Activated naive CD8-positive, alpha-beta T cell treated with anti-CD3 and anti-CD28 coated beads, Interleukin-2, amount 10 ng/mL, durations not matched to agents 7 days and 5 days (primary cell): Measurements from ENCODE around the gene CPNE6. TPM values are rescaled to one million over a fixed set of nuclear protein-coding genes. Genes with fewer than 3 reads are reported as not detected.
A peak's percentile ranks its signal among the peaks of the same experiment; 100 is the strongest.
"Not testable (repeated sequence)": the region's sequence is repeated elsewhere in the genome, so short reads cannot be mapped to it uniquely, and the experiment has no call there.

Source experiments
- ATAC-seq: fragments of 150-1000 bp; cut with Tn5 transposase; one replicate; pipeline ENCODE4 v1.10.0; 2021; ENCODE audit warnings: low read depth, moderate library complexity
- POLR2A ChIA-PET: fragments of 350-600 bp; sonication (Branson Sonifier 250); formaldehyde crosslinking; loops from one replicate; lab custom pipeline; 2021; ENCODE audit warnings: antibody characterized with exemption; lab: Charles Lee
- DNase-seq: peaks from one replicate; pipeline ENCODE4 v3.0.0; 2021
- H3K27ac Mint-ChIP-seq: one replicate; pipeline ENCODE4 v1.8.0; 2022; ENCODE audit warnings: mild to moderate bottlenecking, mixed read lengths
- H3K27me3 Mint-ChIP-seq: one replicate; pipeline ENCODE4 v1.8.0; 2022; ENCODE audit warnings: mild to moderate bottlenecking, moderate library complexity, mixed read lengths
- H3K36me3 Mint-ChIP-seq: one replicate; pipeline ENCODE4 v1.8.0; 2021; ENCODE audit warnings: mild to moderate bottlenecking, mixed read lengths
- H3K4me1 Mint-ChIP-seq: one replicate; pipeline ENCODE4 v1.8.0; 2021; ENCODE audit warnings: mixed read lengths
- H3K4me3 Mint-ChIP-seq: one replicate; pipeline ENCODE4 v1.8.0; 2022; ENCODE audit warnings: mild to moderate bottlenecking, moderate library complexity, mixed read lengths
- H3K9me3 Mint-ChIP-seq: one replicate; pipeline ENCODE4 v1.8.0; 2021; ENCODE audit warnings: mixed read lengths
- total RNA-seq, 2 experiments: library from RNA; stranded (reverse); gene quantifications; one replicate each; pipeline ENCODE4 v1.2.3, GENCODE V29; 2021

Gene CPNE6
- total RNA-seq, 2 experiments from 2014 or later = 0.14 TPM; not detected in 1

DNA sequence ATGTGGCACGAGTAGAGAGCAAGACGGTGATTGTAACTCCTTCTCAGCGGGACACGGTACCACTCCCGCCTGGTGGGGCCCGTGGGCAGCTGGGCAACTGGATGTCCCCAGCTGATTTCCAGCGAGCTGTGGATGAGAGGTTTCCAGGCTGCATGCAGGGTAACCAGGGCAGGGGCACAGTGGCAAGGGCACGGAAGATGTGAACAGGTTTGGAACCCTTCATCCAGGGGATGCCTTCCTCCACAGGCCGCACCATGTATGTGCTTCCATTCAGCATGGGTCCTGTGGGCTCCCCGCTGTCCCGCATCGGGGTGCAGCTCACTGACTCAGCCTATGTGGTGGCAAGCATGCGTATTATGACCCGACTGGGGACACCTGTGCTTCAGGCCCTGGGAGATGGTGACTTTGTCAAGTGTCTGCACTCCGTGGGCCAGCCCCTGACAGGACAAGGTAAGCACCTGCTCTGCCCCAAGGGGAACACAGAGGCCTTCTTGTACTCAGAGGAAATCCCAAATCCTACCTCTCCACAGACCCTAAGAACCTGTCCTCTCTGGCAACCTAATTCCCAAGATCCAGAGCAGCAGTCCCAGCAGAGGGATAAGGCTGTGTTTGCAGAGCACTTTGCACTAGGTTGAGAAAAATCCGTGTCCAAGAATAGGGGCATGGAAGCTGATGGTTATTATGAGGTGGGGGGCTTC is 27.0 kb downstream of the CPNE6 start:
- DNase-seq (no peak), ATAC-seq (no peak)
- Mint-ChIP-seq H3K36me3 (peaks cover 41% of the 10 kb centered on the region), H3K27me3 (no peaks in the 10 kb centered on the region), H3K9me3 (no peaks in the 10 kb centered on the region), H3K4me1 (peaks cover 17% of the 10 kb centered on the region), H3K27ac (no peak overlapping the region), H3K4me3 (no peak overlapping the region)
- POLR2A ChIA-PET = interaction anchor here (0.8 to 2.3 kb wide), 2 partner anchors 16 to 17 kb away, joined by 3 to 8 read pairs; partner anchors contain the start of genes DCAF11 and NRL

DNA sequence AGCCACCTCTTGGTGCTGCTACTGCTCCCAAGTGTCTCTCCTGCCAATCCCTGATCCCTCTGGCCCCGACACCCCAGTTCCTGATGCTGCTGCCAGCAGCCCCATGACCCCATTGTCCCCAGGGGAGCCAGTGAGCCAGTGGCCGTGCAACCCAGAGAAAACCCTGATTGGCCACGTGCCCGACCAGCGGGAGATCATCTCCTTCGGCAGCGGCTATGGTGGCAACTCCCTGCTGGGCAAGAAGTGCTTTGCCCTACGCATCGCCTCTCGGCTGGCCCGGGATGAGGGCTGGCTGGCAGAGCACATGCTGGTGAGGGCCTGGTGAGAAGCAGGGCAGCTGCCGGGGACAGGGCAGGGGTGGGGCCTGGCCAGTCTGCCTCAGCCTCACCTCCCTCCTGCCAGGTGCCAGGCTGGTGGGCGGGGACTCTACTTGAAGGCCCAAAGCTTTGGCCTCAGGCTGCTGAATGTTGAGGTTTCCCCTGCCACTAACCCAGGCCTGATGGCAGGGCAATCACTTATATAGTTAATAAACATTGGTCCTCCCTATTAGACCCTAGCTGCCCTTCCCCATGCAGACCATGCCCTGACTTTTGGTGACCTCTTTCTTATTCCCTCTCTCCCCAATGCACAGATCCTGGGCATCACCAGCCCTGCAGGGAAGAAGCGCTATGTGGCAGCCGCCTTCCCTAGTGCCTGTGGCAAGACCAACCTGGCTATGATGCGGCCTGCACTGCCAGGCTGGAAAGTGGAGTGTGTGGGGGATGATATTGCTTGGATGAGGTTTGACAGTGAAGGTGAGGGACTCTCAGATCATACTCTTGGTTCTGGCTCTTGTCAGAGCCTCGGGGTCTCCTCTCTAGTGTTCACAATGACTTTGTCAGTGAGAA is 27.8 kb downstream of the CPNE6 start:
- Mint-ChIP-seq H3K4me3 (no peak overlapping the region), H3K9me3 (no peaks in the 10 kb centered on the region), H3K4me1 (peaks cover 13% of the 10 kb centered on the region), H3K27ac (no peak overlapping the region), H3K27me3 (no peaks in the 10 kb centered on the region), H3K36me3 (peaks cover 49% of the 10 kb centered on the region)
- POLR2A ChIA-PET = interaction anchor here (2.3 kb wide), 1 partner anchor 15 kb away, joined by 8 read pairs; the partner anchor contains the start of genes DCAF11 and NRL
- no peak for DNase-seq
- no peak for ATAC-seq

DNA sequence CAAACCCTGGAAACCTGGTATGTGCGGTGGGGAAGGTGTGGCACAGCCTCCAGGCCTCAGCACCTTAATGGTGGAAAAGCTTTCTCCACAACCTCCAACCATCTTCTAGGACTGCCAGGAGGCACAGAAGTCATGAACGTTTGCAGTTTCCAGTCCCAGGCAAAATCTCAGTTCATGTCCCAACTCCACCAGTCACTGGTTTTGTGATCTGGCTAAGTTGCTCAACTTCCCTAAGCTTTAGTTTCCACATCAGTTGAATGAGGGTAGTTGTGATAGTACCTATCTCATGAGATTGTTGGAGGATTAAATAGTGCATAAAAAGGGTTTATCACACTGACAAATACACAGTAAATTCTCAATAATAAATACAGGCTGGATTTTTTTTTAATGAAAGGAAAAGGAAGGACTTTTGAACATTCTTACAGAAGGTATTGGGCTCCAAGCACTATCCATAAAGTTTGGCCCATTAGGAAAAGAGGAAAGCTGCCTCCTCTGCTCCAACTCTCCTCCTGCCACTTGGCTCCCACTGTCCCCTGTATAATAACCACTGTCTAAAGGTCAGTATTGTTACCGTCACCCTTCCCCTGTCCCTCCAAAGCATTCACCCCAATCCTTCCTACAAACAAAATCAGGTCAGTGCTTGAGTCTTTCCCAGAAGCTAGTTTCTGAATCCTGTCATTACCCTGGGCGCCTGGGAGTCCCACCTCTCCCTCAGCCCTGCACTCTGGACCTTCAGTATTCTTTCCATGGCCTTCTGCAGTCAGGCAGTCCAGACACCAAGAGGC is 29.0 kb downstream of the CPNE6 start:
- POLR2A ChIA-PET = interaction anchor here (1.1 kb wide), 1 partner anchor 48 kb away, joined by 3 read pairs; the partner anchor contains the start of gene CARMIL3
- H3K27ac Mint-ChIP-seq = peak overlapping the region; percentile 44

DNA sequence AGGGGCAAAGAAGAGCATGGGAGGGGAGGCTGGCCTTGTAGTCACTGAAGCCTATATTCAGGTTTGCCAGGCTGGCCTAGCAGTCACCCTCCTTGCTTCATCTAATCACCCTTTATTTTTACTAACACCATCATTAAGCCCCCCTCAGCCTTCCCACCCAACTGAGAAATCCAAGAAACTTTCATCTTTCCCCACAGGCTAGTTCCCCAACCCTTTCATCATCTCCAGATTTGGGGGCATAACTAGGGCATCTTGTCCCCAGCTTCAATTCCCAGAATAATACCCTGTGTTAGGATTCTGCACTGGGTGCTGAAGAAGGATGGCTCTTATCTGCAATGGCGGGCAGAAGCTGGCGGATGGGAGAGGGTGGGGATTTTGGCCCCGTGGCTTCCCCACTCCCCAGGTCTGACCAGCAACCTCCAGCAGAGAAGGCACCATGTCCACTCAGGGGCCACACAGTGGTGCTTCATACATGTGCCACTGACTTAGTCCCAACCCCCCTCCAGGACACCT is 29.7 kb downstream of the CPNE6 start:
- peaks cover 49% of the 10 kb centered on the region for H3K36me3 Mint-ChIP-seq
- H3K27ac Mint-ChIP-seq = peak overlapping the region; percentile 44
- H3K4me1 Mint-ChIP-seq = peaks cover 10% of the 10 kb centered on the region
- H3K4me3 Mint-ChIP-seq = no peak overlapping the region
- H3K9me3 Mint-ChIP-seq = no peaks in the 10 kb centered on the region
- no peak for ATAC-seq
- no peak for DNase-seq
- POLR2A ChIA-PET = interaction anchor here (1.1 kb wide), 1 partner anchor 49 kb away, joined by 3 read pairs; the partner anchor contains the start of gene CARMIL3
- H3K27me3 Mint-ChIP-seq = no peaks in the 10 kb centered on the region

More for the DNA sequence above, 29.0 kb downstream of the CPNE6 start:
- Mint-ChIP-seq H3K4me3 (no peak overlapping the region), H3K36me3 (peaks cover 53% of the 10 kb centered on the region), H3K9me3 (no peaks in the 10 kb centered on the region), H3K27me3 (no peaks in the 10 kb centered on the region), H3K4me1 (peaks cover 11% of the 10 kb centered on the region)
- DNase-seq (no peak), ATAC-seq (no peak)

DNA sequence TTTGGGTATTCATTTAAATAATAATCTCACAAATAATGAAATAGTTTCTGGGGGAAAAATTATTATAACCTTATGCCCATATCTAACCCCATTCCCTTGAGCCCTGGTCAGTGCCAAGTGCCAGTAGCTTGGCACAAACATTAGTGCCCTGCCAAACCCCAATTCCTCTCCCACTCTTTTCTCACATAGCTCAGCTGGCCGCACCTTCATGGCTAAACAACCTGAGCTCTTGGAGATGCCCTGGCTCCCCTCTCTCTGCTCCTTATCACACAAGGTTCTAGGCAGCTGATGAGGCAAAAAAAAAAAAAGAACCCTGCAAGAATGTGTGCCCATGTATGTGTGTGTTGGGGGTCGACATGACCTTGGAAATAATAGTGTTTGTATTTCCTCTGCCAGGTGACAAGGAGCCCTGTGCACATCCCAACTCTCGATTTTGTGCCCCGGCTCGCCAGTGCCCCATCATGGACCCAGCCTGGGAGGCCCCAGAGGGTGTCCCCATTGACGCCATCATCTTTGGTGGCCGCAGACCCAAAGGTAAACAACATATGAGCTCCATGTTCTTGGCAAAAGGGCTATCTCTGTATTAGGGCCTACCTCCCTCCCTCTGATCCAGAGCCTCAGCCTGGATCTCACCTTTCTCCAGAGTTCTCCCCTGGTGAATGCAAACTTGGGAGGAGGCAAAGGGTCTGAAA is 31.1 kb downstream of the CPNE6 start:
- Mint-ChIP-seq H3K36me3 (peaks cover 41% of the 10 kb centered on the region), H3K4me3 (no peak overlapping the region), H3K27me3 (no peaks in the 10 kb centered on the region), H3K9me3 (no peaks in the 10 kb centered on the region), H3K27ac (peak overlapping the region; percentile 46), H3K4me1 (peaks cover 13% of the 10 kb centered on the region)
- no peak for DNase-seq
- POLR2A ChIA-PET = interaction anchor here (1.0 to 1.7 kb wide), 2 partner anchors 9 to 33 kb away, joined by 4 to 7 read pairs; no protein-coding TSS in a partner anchor
- ATAC-seq = no peak

DNA sequence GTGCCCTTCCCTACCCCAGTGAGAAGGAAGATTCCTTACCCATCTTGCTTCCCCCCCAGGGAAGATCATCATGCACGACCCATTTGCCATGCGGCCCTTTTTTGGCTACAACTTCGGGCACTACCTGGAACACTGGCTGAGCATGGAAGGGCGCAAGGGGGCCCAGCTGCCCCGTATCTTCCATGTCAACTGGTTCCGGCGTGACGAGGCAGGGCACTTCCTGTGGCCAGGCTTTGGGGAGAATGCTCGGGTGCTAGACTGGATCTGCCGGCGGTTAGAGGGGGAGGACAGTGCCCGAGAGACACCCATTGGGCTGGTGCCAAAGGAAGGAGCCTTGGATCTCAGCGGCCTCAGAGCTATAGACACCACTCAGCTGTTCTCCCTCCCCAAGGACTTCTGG is 32.1 kb downstream of the CPNE6 start:
- peaks cover 41% of the 10 kb centered on the region for H3K36me3 Mint-ChIP-seq
- no peak overlapping the region for H3K27ac Mint-ChIP-seq
- ATAC-seq (no peak), DNase-seq (no peak)
- POLR2A ChIA-PET = interaction anchor here (0.9 to 1.7 kb wide), 3 partner anchors 8 to 11 kb away, joined by 3 to 7 read pairs (median 6); no protein-coding TSS in a partner anchor
- peaks cover 18% of the 10 kb centered on the region for H3K4me1 Mint-ChIP-seq
- no peaks in the 10 kb centered on the region for H3K27me3 Mint-ChIP-seq
- no peaks in the 10 kb centered on the region for H3K9me3 Mint-ChIP-seq
- H3K4me3 Mint-ChIP-seq = no peak overlapping the region

DNA sequence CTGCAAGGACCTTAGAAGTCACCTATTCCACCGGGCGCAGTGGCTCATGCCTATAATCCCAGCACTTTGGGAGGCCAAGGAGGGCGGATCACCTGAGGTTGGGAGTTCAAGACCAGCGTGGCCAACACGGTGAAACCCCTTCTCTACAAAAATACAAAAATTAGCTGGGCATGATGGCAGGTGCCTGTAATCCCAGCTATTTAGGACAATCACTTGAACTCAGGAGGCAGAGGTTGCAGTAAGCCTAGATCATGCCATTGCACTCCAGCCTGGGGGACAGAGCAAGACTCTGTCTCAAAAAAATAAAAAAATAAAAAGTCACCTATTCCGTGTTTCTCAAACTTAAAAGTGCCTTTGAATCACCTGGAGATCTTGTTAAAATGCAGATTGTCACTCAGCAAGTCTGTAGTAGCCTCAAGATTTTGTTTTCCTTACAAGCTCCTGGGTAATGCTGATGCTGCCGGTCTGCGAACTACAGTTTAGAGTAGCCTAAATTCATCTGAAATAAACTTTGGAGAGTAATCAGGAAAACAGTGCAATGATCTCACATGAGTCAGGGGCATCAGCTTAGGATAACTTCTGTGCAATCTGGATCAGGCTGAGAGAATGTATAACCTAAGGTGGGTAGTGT is 34.4 kb downstream of the CPNE6 start:
- Mint-ChIP-seq H3K4me1 (peaks cover 30% of the 10 kb centered on the region), H3K27ac (peak overlapping the region; percentile 37), H3K36me3 (peaks cover 32% of the 10 kb centered on the region)
- H3K4me3 Mint-ChIP-seq, DNase-seq, H3K27me3 Mint-ChIP-seq, ATAC-seq, H3K9me3 Mint-ChIP-seq: not testable (repeated sequence)
- POLR2A ChIA-PET = interaction anchor here (1.2 to 7.0 kb wide), 3 partner anchors 12 to 30 kb away, joined by 4 to 116 read pairs (median 4); partner anchors contain the start of genes PCK2 and PSME1

DNA sequence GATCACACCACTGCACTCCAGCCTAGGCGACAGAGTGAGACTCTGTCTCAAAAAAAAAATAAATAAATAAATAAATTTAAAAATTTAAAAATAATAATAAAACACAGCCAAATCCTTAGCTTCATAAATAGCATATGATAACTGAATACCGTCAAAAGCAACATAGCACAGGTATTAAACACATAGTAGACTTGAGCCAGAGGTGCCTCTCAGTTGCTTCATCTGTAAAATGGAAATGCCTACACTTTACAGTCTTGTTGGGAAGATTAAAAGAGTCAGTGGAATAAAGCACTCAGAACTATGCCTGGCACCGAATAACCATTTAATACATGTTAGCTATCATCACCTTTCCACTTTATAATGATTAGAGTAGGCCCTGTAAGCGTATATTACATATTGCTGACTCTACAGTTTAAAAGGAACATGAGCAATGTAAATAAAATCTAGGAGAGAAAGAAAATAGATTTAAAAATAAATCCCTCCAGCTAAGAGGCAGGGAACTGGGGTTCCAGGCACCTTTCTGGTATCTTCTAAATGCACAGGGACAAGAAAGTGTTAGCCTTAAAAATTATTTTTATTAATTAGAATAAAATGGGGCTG is 35.4 kb downstream of the CPNE6 start:
- no peaks in the 10 kb centered on the region for H3K9me3 Mint-ChIP-seq
- peak overlapping the region; percentile 13 for H3K27ac Mint-ChIP-seq
- POLR2A ChIA-PET = interaction anchor here (1.2 to 7.0 kb wide), 5 partner anchors 13 to 54 kb away, joined by 3 to 116 read pairs (median 8); partner anchors contain the start of genes EMC9, IRF9 and PCK2
- H3K27me3 Mint-ChIP-seq = no peaks in the 10 kb centered on the region
- H3K36me3 Mint-ChIP-seq = peaks cover 30% of the 10 kb centered on the region
- peaks cover 32% of the 10 kb centered on the region for H3K4me1 Mint-ChIP-seq
- H3K4me3 Mint-ChIP-seq = no peak overlapping the region
- DNase-seq = no peak
- no peak for ATAC-seq

DNA sequence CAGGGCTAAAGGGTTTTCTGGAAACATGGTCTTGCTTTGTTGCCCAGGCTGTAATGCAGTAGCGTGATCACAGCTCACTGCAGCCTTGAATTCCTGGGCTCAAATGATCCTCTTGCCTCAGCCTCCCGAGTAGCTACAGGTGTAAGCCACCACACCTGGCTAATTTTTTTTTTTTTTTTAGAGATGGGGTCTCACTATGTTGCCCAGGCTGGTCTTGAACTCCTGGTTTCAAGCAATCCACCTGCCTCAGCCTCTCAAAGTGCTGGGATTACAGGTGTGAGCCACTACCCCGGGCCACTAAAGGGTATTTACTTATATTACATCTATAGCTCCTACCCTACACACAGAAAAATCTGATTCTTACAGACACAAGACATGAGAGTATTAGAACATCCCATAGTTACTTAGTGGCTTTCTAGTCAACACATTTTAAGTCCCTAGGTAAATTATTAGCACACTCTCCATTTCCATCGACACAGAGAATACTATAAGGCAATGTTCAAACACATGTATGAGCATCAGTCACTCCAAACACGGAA is 37.0 kb downstream of the CPNE6 start:
- POLR2A ChIA-PET = interaction anchor here (0.6 to 7.0 kb wide), 11 partner anchors 15 to 87 kb away, joined by 3 to 116 read pairs (median 11); partner anchors contain the start of genes EMC9, IRF9, PCK2 and PSME1
- no peak for DNase-seq
- Mint-ChIP-seq H3K36me3 (peaks cover 18% of the 10 kb centered on the region), H3K4me1 (peaks cover 31% of the 10 kb centered on the region), H3K4me3 (peak overlapping the region; percentile 60), H3K27ac (peak overlapping the region; percentile 96), H3K9me3 (no peaks in the 10 kb centered on the region), H3K27me3 (no peaks in the 10 kb centered on the region)
- ATAC-seq = peak; percentile 35

DNA sequence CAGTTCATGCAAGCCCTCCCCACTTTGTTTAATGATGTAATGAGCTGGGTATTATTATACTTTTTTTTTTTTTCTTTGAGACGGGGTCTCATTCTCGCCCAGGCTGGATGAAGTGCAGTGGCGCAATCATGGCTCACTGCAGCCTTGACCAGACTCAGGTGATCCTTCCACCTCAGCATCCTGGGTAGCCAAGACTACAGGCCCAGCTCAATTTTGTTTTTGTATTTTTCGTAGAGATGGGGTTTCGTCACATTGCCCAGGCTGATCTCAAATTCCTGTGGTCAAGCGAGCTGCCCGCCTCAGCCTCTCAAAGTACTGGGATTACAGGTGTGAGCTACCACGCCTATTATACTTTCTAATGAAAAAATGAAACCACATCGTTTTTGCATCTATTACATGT is 38.7 kb downstream of the CPNE6 start:
- Mint-ChIP-seq H3K4me1 (peaks cover 31% of the 10 kb centered on the region), H3K4me3 (no peak overlapping the region), H3K27ac (no peak overlapping the region), H3K9me3 (no peaks in the 10 kb centered on the region), H3K36me3 (peaks cover 5% of the 10 kb centered on the region), H3K27me3 (no peaks in the 10 kb centered on the region)
- ATAC-seq (no peak), DNase-seq (no peak)
- POLR2A ChIA-PET = interaction anchor here (0.7 to 7.0 kb wide), 11 partner anchors 16 to 86 kb away, joined by 3 to 116 read pairs (median 6); partner anchors contain the start of genes EMC9, IPO4, IRF9 and PCK2

DNA sequence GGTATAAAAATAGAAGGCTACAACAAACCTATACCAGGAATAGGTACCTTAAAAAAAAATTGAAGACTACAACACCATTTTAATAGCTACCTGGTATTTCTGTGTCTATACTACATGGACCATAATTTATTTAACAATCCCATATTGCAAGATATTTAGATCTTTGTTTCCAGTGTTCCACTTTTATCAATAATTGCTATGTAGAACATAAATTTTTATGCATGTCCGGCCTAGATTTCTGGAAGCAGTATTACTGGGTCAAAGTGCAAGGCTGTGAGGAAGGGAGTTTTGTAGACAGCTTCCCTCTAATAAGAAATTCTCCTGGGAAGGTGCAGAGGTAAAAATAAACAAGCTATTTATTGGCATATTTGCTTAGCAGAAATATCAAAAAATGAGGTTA is 39.2 kb downstream of the CPNE6 start:
- Mint-ChIP-seq H3K27me3 (no peaks in the 10 kb centered on the region), H3K9me3 (no peaks in the 10 kb centered on the region), H3K36me3 (peaks cover 7% of the 10 kb centered on the region), H3K4me1 (peaks cover 31% of the 10 kb centered on the region), H3K4me3 (no peak overlapping the region), H3K27ac (no peak overlapping the region)
- POLR2A ChIA-PET = interaction anchor here (1.0 to 7.0 kb wide), 9 partner anchors 17 to 78 kb away, joined by 3 to 116 read pairs (median 17); partner anchors contain the start of genes EMC9, IPO4, IRF9 and PCK2
- ATAC-seq (no peak), DNase-seq (no peak)
